Ascending aorta (tissue), 2 donors: Measurements from ENCODE around the gene NDUFS6. TPM values are rescaled to one million over a fixed set of nuclear protein-coding genes. Genes with fewer than 3 reads are reported as not detected.

Experiments used
- DNase-seq, 2 donors: peaks; one replicate each; pipeline ENCODE4 v3.0.0-alpha.2; 2019; ENCODE audit warnings: low spot score in 2 of 2
- H3K27ac ChIP-seq, 2 donors: fragments of 200-600 bp; sonication (generic); one replicate each; pipeline ENCODE4 v1.5.1; 2016 to 2017; ENCODE audit warnings: mild to moderate bottlenecking in 1 of 2
- H3K27me3 ChIP-seq: fragments of 200-600 bp; sonication (generic); one replicate; pipeline ENCODE4 v1.5.1; 2017
- H3K36me3 ChIP-seq, 2 donors: fragments of 200-600 bp; sonication (generic); one replicate each; pipeline ENCODE4 v1.5.1; 2016
- H3K4me1 ChIP-seq, 2 donors: fragments of 200-600 bp; sonication (generic); one replicate each; pipeline ENCODE4 v1.5.1; 2016 to 2017; ENCODE audit warnings: mild to moderate bottlenecking in 1 of 2
- H3K4me3 ChIP-seq, 2 donors: fragments of 200-600 bp; sonication (generic); one replicate each; pipeline ENCODE4 v1.5.1; 2016 to 2017; ENCODE audit warnings: mild to moderate bottlenecking in 1 of 2
- H3K9me3 ChIP-seq, 2 donors: fragments of 200-600 bp; sonication (generic); one replicate each; pipeline ENCODE4 v1.5.1; 2016
- intact Hi-C: fragments of 100-400 bp; cut with DNase I; formaldehyde crosslinking; loops from one replicate; pipeline ENCODE4 v1.15.1; 2023
- total RNA-seq: library from RNA; depleted of rRNA; stranded (reverse); fragments of >200 nt; gene quantifications from one replicate; pipeline ENCODE4 v1.1.0, GENCODE V29; 2016
- TF ChIP-seq, protein P1 (sequence below), 3 experiments: fragments of 200-600 bp in 2 of 3; fragments of 450-650 bp in 1 of 3; sonication (generic) in 2 of 3; IDR thresholded peaks; one replicate each; pipeline ENCODE4 v1.5.1; 2016 to 2019; ENCODE audit warnings: antibody characterized with exemption in 3 of 3, mild to moderate bottlenecking in 1 of 3, moderate library complexity in 1 of 3

The NDUFS6 gene
- total RNA-seq, 1 donor from 2014 or later: 29.8 TPM

GRCh38 chr5:1807451-1808185, 6.4 kb downstream of the NDUFS6 start:
- Histone ChIP-seq H3K4me1 (no peaks in the 10 kb centered on the region), H3K27ac (no peak overlapping the region), H3K36me3 (peaks cover 58 to 87% of the 10 kb centered on the region in 2 donors), H3K9me3 (no peaks in the 10 kb centered on the region), H3K4me3 (no peak overlapping the region), H3K27me3 (no peaks in the 10 kb centered on the region)
- intact Hi-C loops: loop anchor here (10.0 kb wide), 2 partner anchors 163 to 1333 kb away; no protein-coding TSS in a partner anchor
- TF ChIP-seq, protein P1, sequence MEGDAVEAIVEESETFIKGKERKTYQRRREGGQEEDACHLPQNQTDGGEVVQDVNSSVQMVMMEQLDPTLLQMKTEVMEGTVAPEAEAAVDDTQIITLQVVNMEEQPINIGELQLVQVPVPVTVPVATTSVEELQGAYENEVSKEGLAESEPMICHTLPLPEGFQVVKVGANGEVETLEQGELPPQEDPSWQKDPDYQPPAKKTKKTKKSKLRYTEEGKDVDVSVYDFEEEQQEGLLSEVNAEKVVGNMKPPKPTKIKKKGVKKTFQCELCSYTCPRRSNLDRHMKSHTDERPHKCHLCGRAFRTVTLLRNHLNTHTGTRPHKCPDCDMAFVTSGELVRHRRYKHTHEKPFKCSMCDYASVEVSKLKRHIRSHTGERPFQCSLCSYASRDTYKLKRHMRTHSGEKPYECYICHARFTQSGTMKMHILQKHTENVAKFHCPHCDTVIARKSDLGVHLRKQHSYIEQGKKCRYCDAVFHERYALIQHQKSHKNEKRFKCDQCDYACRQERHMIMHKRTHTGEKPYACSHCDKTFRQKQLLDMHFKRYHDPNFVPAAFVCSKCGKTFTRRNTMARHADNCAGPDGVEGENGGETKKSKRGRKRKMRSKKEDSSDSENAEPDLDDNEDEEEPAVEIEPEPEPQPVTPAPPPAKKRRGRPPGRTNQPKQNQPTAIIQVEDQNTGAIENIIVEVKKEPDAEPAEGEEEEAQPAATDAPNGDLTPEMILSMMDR (IDR thresholded peaks at IDR 0.05): no peak
- DNase-seq: no peak

GRCh38 chr5:1808439-1808838, 7.2 kb downstream of the NDUFS6 start:
- H3K36me3 ChIP-seq: peaks cover 51 to 88% of the 10 kb centered on the region in 2 donors
- no peak overlapping the region for H3K4me3 ChIP-seq
- TF ChIP-seq, protein P1 (IDR thresholded peaks at IDR 0.05): no peak
- no peaks in the 10 kb centered on the region for H3K27me3 ChIP-seq
- H3K27ac ChIP-seq: no peak overlapping the region
- no peaks in the 10 kb centered on the region for H3K9me3 ChIP-seq
- intact Hi-C loops: loop anchor here (10.0 kb wide), 2 partner anchors 164 to 1334 kb away; no protein-coding TSS in a partner anchor
- DNase-seq: no peak
- H3K4me1 ChIP-seq: no peaks in the 10 kb centered on the region

- Histone ChIP-seq H3K27ac (no peak overlapping the region), H3K4me3 (no peak overlapping the region), H3K36me3 (peaks cover 52 to 88% of the 10 kb centered on the region in 2 donors), H3K27me3 (no peaks in the 10 kb centered on the region), H3K4me1 (no peaks in the 10 kb centered on the region), H3K9me3 (no peaks in the 10 kb centered on the region)
- TF ChIP-seq, protein P1 (IDR thresholded peaks at IDR 0.05): no peak
- intact Hi-C loops: loop anchor here (10.0 kb wide), 2 partner anchors 165 to 1335 kb away; no protein-coding TSS in a partner anchor
- no peak for DNase-seq
Measured at GRCh38 chr5:1809416-1810035, 8.3 kb downstream of the NDUFS6 start.

DNA sequence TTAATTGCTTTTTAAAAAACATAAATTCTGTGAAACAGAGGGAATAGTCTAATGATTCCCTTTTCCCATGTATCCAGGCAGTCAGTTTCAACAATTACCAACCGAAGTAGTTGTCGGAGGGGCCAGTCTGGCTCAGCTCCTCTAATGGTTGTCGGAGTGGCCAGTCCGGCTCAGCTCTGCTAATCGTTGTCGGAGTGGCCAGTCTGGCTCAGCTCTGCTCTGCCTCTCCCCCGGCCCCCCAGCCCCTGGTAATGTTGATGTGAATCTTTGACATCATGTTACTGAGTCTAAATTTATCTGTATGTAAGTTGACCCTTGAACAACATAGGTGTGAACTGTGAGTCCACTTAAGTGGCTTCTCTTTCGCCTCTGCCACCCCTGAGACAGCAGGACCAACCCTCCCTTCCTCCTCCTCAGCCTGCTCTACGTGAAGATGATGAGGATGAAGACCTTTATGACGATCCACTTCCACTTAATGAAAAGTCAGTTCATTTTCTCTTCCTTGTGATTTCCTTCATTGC, 9.4 kb downstream of the NDUFS6 start:
- no peak for DNase-seq
- no peaks in the 10 kb centered on the region for H3K4me1 ChIP-seq
- no peaks in the 10 kb centered on the region for H3K9me3 ChIP-seq
- no peak overlapping the region for H3K4me3 ChIP-seq
- no peak overlapping the region for H3K27ac ChIP-seq
- H3K36me3 ChIP-seq: peaks cover 51 to 89% of the 10 kb centered on the region in 2 donors
- intact Hi-C loops: no loop called here
- no peaks in the 10 kb centered on the region for H3K27me3 ChIP-seq
- TF ChIP-seq, protein P1 (IDR thresholded peaks at IDR 0.05): no peak

DNA sequence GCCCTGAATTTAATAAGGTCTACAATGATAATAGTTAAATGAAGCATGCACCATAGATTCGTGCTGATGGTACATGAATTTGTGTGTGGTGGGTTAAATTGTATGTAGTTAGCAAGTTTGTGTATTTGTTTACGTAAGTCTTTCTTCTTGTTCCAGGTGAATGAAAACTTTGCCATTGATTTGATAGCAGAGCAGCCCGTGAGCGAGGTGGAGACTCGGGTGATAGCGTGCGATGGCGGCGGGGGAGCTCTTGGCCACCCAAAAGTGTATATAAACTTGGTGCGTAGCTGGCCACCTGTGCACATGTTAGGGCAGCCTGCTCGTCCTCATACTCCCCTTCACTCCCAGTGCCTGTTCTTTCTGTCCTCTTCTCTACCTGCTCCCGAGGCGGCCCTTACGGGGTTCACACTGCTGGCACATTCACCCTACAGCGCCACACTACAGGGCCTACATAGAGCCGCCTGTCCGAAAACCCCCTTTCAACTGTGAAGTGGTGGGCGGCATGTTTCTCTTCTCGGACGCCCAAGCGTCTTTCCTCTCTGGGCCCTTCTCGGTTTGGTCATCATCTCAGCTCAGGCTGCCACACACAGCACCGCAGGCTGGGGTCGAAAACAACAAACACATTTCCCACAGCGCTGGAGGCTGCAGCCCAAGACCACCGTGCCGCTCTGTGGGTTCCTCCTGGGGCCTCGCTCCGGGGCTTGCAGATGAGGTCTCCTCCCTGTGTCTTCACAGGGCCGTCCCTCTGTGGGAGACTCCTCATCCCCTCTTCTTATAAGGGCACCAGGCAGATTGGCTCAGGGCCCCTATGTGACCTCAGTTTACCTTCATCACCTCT, 13.2 kb downstream of the NDUFS6 start:
- Histone ChIP-seq H3K27ac (no peak overlapping the region), H3K4me1 (no peaks in the 10 kb centered on the region), H3K9me3 (no peaks in the 10 kb centered on the region), H3K27me3 (no peaks in the 10 kb centered on the region), H3K4me3 (no peak overlapping the region), H3K36me3 (peaks cover 58 to 84% of the 10 kb centered on the region in 2 donors)
- TF ChIP-seq, protein P1 (IDR thresholded peaks at IDR 0.05): no peak
- intact Hi-C loops: no loop called here
- no peak for DNase-seq
